ENCODE results near the gene SIAH2.

The SIAH2 gene

DNA sequence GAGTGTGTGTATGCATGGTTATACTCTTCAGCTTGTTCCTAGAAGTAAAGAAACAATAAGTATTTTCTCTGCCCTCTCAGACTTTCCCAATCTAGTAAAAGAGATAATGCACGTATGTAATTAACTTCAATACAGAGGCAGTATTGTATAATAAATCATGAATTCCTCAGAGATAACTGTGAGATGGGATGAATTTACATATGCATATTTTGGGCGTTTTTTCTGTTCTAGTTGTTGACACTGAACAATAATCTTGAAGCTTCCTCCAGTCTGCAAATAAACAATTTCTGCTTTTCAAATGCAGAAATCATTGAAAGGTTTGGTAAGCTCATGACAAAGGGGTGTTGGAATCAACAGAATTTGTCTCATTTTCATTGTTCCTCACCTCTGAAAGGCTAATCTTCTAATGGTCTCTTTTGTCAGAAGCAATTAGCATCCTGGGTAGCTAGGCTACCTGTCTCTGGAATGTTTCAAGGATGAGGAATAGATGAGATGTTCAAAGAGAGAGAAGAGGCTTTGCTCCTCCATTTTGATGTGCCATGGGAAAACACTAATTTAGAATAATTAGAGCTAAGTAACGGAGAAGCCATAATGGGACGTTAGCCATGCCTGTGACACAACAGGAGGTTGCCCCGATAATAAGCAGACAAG lies 43.3 kb upstream of the SIAH2 start:
- Histone ChIP-seq H3K4me1 (ENCODE audit: insufficient read depth, low read length) (no peaks in the 10 kb centered on the region), H3K36me3 (ENCODE audit: insufficient read depth, low read length) (no peaks in the 10 kb centered on the region), H3K27ac (ENCODE audit: low read length) (no peak overlapping the region), H3K79me2 (ENCODE audit: insufficient read depth, low read length) (no peaks in the 10 kb centered on the region), H4K20me1 (ENCODE audit: insufficient read depth, low read length) (no peaks in the 10 kb centered on the region), H3K9me3 (ENCODE audit: insufficient read depth, low read length, severe bottlenecking) (no peaks in the 10 kb centered on the region), H3K27me3 (ENCODE audit: insufficient read depth, low read length, poor library complexity) (peaks cover 28% of the 10 kb centered on the region), H3K4me2 (ENCODE audit: insufficient read depth, low read length) (no peak overlapping the region), H3K9ac (ENCODE audit: low read depth, low read length) (no peak overlapping the region), H3K4me3 (ENCODE audit: low read depth in 1 of 2, low read length in 2 of 2) (no peak overlapping the region), H2AFZ (ENCODE audit: low read depth, low read length) (no peak overlapping the region)
- DNase-seq (no peak), ATAC-seq (ENCODE audit: insufficient read depth, low read depth) (no peak)
- TF ChIP-seq EZH2 (IDR thresholded peaks at IDR 0.05; ENCODE audit: borderline replicate concordance, low read depth, low read length, severe bottlenecking) (no peak), CTCF (IDR thresholded peaks at IDR 0.05; ENCODE audit: borderline replicate concordance, extremely low read depth, low read length, poor library complexity, severe bottlenecking) (no peak)

GRCh38 chr3:150805354-150805753 lies 42.4 kb upstream of the SIAH2 start:
- Histone ChIP-seq H3K9me3 (ENCODE audit: insufficient read depth, low read length, severe bottlenecking) (no peaks in the 10 kb centered on the region), H3K36me3 (ENCODE audit: insufficient read depth, low read length) (no peaks in the 10 kb centered on the region), H3K27ac (ENCODE audit: low read length) (no peak overlapping the region), H3K79me2 (ENCODE audit: insufficient read depth, low read length) (no peaks in the 10 kb centered on the region), H3K4me2 (ENCODE audit: insufficient read depth, low read length) (no peak overlapping the region), H4K20me1 (ENCODE audit: insufficient read depth, low read length) (no peaks in the 10 kb centered on the region), H3K4me1 (ENCODE audit: insufficient read depth, low read length) (no peaks in the 10 kb centered on the region), H3K4me3 (ENCODE audit: low read depth in 1 of 2, low read length in 2 of 2) (no peak overlapping the region), H3K9ac (ENCODE audit: low read depth, low read length) (no peak overlapping the region), H2AFZ (ENCODE audit: low read depth, low read length) (no peak overlapping the region), H3K27me3 (ENCODE audit: insufficient read depth, low read length, poor library complexity) (peaks cover 23% of the 10 kb centered on the region)
- ATAC-seq (ENCODE audit: insufficient read depth, low read depth), result no peak
- TF ChIP-seq EZH2 (IDR thresholded peaks at IDR 0.05; ENCODE audit: borderline replicate concordance, low read depth, low read length, severe bottlenecking) (no peak), CTCF (IDR thresholded peaks at IDR 0.05; ENCODE audit: borderline replicate concordance, extremely low read depth, low read length, poor library complexity, severe bottlenecking) (no peak)
- DNase-seq, result no peak

DNA sequence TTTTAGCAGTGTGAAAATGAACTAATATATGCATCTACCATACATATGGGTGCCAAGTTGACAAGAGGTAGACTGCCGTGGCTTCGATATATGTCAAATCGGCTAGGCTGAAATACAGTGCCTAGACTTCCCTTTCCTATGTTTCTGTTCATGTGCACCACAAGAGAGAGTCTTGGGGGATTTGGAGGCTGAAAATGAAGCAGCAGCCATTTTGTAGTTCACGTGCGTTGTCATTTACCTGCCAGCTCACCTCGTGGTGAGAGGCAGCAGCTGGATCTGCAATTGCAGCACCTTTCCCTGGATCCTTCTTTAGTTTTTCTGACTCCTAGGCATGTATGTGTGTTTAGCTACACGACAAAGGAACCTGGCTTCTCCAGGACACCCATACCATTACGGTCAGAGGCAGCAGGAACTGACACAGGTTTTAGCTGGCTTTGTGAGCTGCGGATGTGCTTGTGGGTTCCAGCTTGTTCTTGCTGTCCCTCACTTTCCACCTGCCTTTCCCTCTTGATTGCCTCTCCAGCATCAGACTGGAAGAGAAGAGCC lies 40.5 kb upstream of the SIAH2 start:
- no peaks in the 10 kb centered on the region for H3K36me3 ChIP-seq (ENCODE audit: insufficient read depth, low read length)
- H3K27me3 ChIP-seq (ENCODE audit: insufficient read depth, low read length, poor library complexity), result peaks cover 17% of the 10 kb centered on the region
- no peak overlapping the region for H3K4me3 ChIP-seq (ENCODE audit: low read depth in 1 of 2, low read length in 2 of 2)
- H2AFZ ChIP-seq (ENCODE audit: low read depth, low read length), result no peak overlapping the region
- H4K20me1 ChIP-seq (ENCODE audit: insufficient read depth, low read length), result no peaks in the 10 kb centered on the region
- H3K4me2 ChIP-seq (ENCODE audit: insufficient read depth, low read length), result no peak overlapping the region
- H3K9me3 ChIP-seq (ENCODE audit: insufficient read depth, low read length, severe bottlenecking), result no peaks in the 10 kb centered on the region
- H3K9ac ChIP-seq (ENCODE audit: low read depth, low read length), result no peak overlapping the region
- H3K4me1 ChIP-seq (ENCODE audit: insufficient read depth, low read length), result peaks cover under 1% of the 10 kb centered on the region; the same call in 1 of the 2 replicates
- no peaks in the 10 kb centered on the region for H3K79me2 ChIP-seq (ENCODE audit: insufficient read depth, low read length)
- no peak for DNase-seq
- H3K27ac ChIP-seq (ENCODE audit: low read length), result no peak overlapping the region
- no peak for ATAC-seq (ENCODE audit: insufficient read depth, low read depth)
- TF ChIP-seq CTCF (IDR thresholded peaks at IDR 0.05; ENCODE audit: borderline replicate concordance, extremely low read depth, low read length, poor library complexity, severe bottlenecking) (no peak), EZH2 (IDR thresholded peaks at IDR 0.05; ENCODE audit: borderline replicate concordance, low read depth, low read length, severe bottlenecking) (no peak)
